ENCODE results near the gene OR3A2. TPM values are rescaled to one million over a fixed set of nuclear protein-coding genes. Genes with fewer than 3 reads are reported as not detected.
"Not testable (repeated sequence)": the region's sequence is repeated elsewhere in the genome, so short reads cannot be mapped to it uniquely, and the experiment has no call there.

The OR3A2 gene
- total RNA-seq, 4 donors from 2014 or later = not detected

DNA sequence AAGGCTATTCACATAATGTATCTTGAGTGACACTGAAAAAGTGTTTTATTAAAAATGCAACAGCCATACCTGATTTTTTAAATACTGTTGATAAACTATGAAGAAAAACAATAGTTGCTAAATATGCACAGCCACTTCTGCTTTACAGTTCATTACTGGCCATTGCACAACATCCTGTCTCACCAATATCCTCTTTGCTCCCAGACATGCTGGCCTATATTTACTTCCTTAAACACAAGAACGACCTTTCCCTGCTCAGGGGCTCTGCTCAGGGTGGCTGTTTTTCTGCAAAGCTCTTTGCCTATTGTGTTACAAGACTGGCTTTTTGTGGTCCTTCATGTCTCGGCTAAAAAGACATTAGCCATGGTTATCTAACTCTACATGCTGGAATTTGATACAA, 147.4 kb downstream of the OR3A2 start:
- H3K27ac ChIP-seq; intact Hi-C loops (cut with DNase I); DNase-seq; H3K9me3 ChIP-seq; H3K4me1 ChIP-seq; H3K36me3 ChIP-seq; H3K27me3 ChIP-seq; H3K4me3 ChIP-seq: not testable (repeated sequence)
- 0 to 20% methylated on average over 1 to 2 of the region's 2 CpGs for WGBS, 2 donors

DNA sequence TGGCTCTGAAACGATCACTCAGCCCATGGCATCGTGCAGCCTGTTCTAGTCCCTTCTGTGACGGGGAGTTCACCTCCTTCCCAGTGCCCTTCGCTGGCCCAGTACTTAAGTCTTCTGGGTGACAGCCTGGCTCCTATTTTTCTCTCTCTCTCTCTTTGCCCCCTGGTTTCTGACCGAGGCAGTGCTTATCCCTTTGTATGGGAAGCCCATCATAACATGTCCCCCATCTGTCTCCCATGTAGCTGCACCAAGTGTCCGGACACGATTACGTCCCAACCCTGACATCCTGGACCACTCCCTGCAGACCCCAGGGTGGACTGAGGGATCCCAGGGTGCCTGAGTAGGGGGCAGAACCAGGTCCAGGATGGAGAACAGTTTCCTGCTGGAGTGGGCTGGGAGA, 153.8 kb downstream of the OR3A2 start:
- H3K27me3 ChIP-seq; H3K27ac ChIP-seq; H3K4me3 ChIP-seq; intact Hi-C loops (cut with DNase I); H3K36me3 ChIP-seq; DNase-seq; H3K4me1 ChIP-seq; H3K9me3 ChIP-seq: not testable (repeated sequence)
- WGBS, 2 donors = 86 to 88% methylated on average over 5 to 6 of the region's 8 CpGs

Small RNA genes within 50 kb of the gene (small RNA-seq; reads per million reads assigned to genes)
- 0 reads per million in 4 donors for gene OR1AC1P

Other genes starting within 250 kb of the OR3A2 start
- not detected for gene OR1A2, start 188.8 kb downstream of the OR3A2 start, total RNA-seq
- gene OR1A1, start 178.6 kb downstream of the OR3A2 start, total RNA-seq = not detected
- not detected for gene OR3A1, start 87.9 kb downstream of the OR3A2 start, total RNA-seq
- not detected for gene OR1E1, start 12.1 kb upstream of the OR3A2 start, total RNA-seq
- not detected for gene OR3A3, start 25.1 kb upstream of the OR3A2 start, total RNA-seq
- gene OR1E2, start 47.5 kb upstream of the OR3A2 start, total RNA-seq = not detected
- under 1 TPM in 1 of 4 donors, not detected in 3; 0.41 TPM for gene SPATA22, start 85.5 kb upstream of the OR3A2 start, total RNA-seq
- gene ASPA, start 89.7 kb upstream of the OR3A2 start, total RNA-seq = under 1 TPM in 3 of 4 donors, not detected in 1; 0.22 to 0.76 (median 0.23) TPM
- 1 to 10 TPM in 1 of 4 donors, under 1 TPM in 2, not detected in 1; 0.76 to 1.8 (median 0.99) TPM for gene TRPV3, start 171.5 kb upstream of the OR3A2 start, total RNA-seq
- gene TRPV1, start 223.1 kb upstream of the OR3A2 start, total RNA-seq = 1 to 10 TPM; 1.4 to 3.4 (median 1.8) TPM
- 10 to 100 TPM; 10.8 to 16.8 (median 14.3) TPM for gene SHPK, start 249.9 kb upstream of the OR3A2 start, total RNA-seq

Data from esophagus squamous epithelium (tissue), 5 donors.